GM18511 (cell line): ENCODE data around the gene TAL1.

Experiments used
- ATAC-seq: cut with Tn5 transposase; IDR thresholded peaks from one replicate; pipeline ENCODE4 v1.9.1; 2021; ENCODE audit warnings: mild to moderate bottlenecking, moderate library complexity; ENCODE audit not compliant: unreplicated experiment

The TAL1 gene

GRCh38 chr1:47189844-47190508 is 42.0 kb downstream of the TAL1 start, which contains the start of gene PDZK1IP1:
Gene PDZK1IP1, minus strand, starts transcription at chr1:47190036. Its CDS starts 104 bp downstream, at chr1:47189932.
- no peak for ATAC-seq

- ATAC-seq, result no peak
Observed at GRCh38 chr1:47188791-47189785, 42.9 kb downstream of the TAL1 start.

GRCh38 chr1:47187926-47188250 is 44.1 kb downstream of the TAL1 start:
- no peak for ATAC-seq

- ATAC-seq, result no peak
Observed at GRCh38 chr1:47187231-47187925, 44.6 kb downstream of the TAL1 start.

- ATAC-seq, result no peak
Observed at GRCh38 chr1:47186267-47187185, 45.5 kb downstream of the TAL1 start.

GRCh38 chr1:47184822-47185677 is 47.0 kb downstream of the TAL1 start:
- no peak for ATAC-seq

GRCh38 chr1:47184090-47184821 is 47.8 kb downstream of the TAL1 start:
- ATAC-seq, result no peak

- no peak for ATAC-seq
Observed at GRCh38 chr1:47183308-47184089, 48.5 kb downstream of the TAL1 start.

GRCh38 chr1:47182676-47183235 is 49.3 kb downstream of the TAL1 start:
- no peak for ATAC-seq

- ATAC-seq, result no peak
Observed at GRCh38 chr1:47181955-47182675, 49.9 kb downstream of the TAL1 start.

GRCh38 chr1:47181095-47181954 is 50.7 kb downstream of the TAL1 start:
- no peak for ATAC-seq

GRCh38 chr1:47180603-47181094 is 51.4 kb downstream of the TAL1 start:
- no peak for ATAC-seq

- ATAC-seq, result no peak
Observed at GRCh38 chr1:47179988-47180563, 51.9 kb downstream of the TAL1 start.

- peak; percentile 93 for ATAC-seq
Observed at GRCh38 chr1:47179017-47179987, 52.7 kb downstream of the TAL1 start.
